Posterior cingulate gyrus (tissue), 11 donors: ENCODE data around the gene H3-3A.

Source experiments
- DNase-seq, 10 donors: peaks; one replicate each; pipeline versions ENCODE4 v3.0.0 to v3.0.0-alpha.2; 2020 to 2021; ENCODE audit warnings: mixed read lengths in 3 of 10
- intact Hi-C: fragments of 100-400 bp; cut with DNase I; formaldehyde crosslinking; loops from one replicate; pipeline ENCODE4 v1.15.1; 2023

The H3-3A gene

GRCh38 chr1:226108935-226109828 is 46.7 kb downstream of the H3-3A start:
- intact Hi-C loops: loop anchor here (1.0 kb wide), 1 partner anchor 45 kb away; no protein-coding TSS in a partner anchor
- DNase-seq: peak in 1 of 10 donors; percentile 67

- peak; percentile 73 to 98 (median 90) for DNase-seq
- intact Hi-C loops: loop anchor here (1.0 kb wide), 1 partner anchor 46 kb away; no protein-coding TSS in a partner anchor
Observed at GRCh38 chr1:226109829-226110248, 47.3 kb downstream of the H3-3A start.

- peak; percentile 29 to 95 (median 50) for DNase-seq
- intact Hi-C loops: no loop called here
Observed at GRCh38 chr1:226110249-226111097, 48.0 kb downstream of the H3-3A start.

- peak in 2 of 10 donors; percentile 66 to 88 for DNase-seq
- intact Hi-C loops: no loop called here
Observed at GRCh38 chr1:226111098-226111882, 48.8 kb downstream of the H3-3A start.

GRCh38 chr1:226111883-226112261 is 49.4 kb downstream of the H3-3A start:
- DNase-seq: peak in 7 of 10 donors; percentile 16 to 90 (median 43)
- intact Hi-C loops: no loop called here

GRCh38 chr1:226112626-226113025 is 50.1 kb downstream of the H3-3A start:
- intact Hi-C loops: no loop called here
- peak in 1 of 10 donors; percentile 15 for DNase-seq

- intact Hi-C loops: no loop called here
Observed at GRCh38 chr1:226116673-226117072, 54.2 kb downstream of the H3-3A start.

GRCh38 chr1:226117330-226117729 is 54.8 kb downstream of the H3-3A start:
- DNase-seq: peak in 1 of 10 donors; percentile 8
- intact Hi-C loops: no loop called here

More at GRCh38 chr1:226116673-226117072, 54.2 kb downstream of the H3-3A start:
- no peak for DNase-seq

GRCh38 chr1:226118357-226118756 is 55.8 kb downstream of the H3-3A start:
- no peak for DNase-seq
- intact Hi-C loops: no loop called here

GRCh38 chr1:226119169-226119568 is 56.7 kb downstream of the H3-3A start:
- intact Hi-C loops: no loop called here
- DNase-seq: no peak

- intact Hi-C loops: loop anchor here (5.0 kb wide), 1 partner anchor 38 kb away; no protein-coding TSS in a partner anchor
- peak in 1 of 10 donors; percentile 48 for DNase-seq
Observed at GRCh38 chr1:226120398-226120797, 57.9 kb downstream of the H3-3A start.

GRCh38 chr1:226121049-226121586 is 58.6 kb downstream of the H3-3A start:
- intact Hi-C loops: loop anchor here (1.0 to 5.0 kb wide), 2 partner anchors 39 to 56 kb away; no protein-coding TSS in a partner anchor
- DNase-seq: peak in 1 of 10 donors; percentile 81
